DOHH2 (cell line): ENCODE measurements around the gene MRPS18A.

Experiments
- H3F3A ChIP-seq: fragments of 200-600 bp; sonication (generic), shearing (Covaris generic); 2 replicates; pipeline ENCODE4 v1.6.0; 2016; ENCODE audit warnings: antibody characterized with exemption, mild to moderate bottlenecking; ENCODE audit not compliant: control insufficient read depth, insufficient read depth
- H3K27ac ChIP-seq: fragments of 200-600 bp; sonication (generic); 2 replicates; pipeline ENCODE4 v1.5.1; 2014; ENCODE audit warnings: low read depth, mild to moderate bottlenecking, low read length, moderate library complexity
- H3K27me3 ChIP-seq: fragments of 200-600 bp; sonication (generic); 2 replicates; pipeline ENCODE4 v1.6.1; 2014; ENCODE audit warnings: mild to moderate bottlenecking, low read length, mixed read lengths; ENCODE audit not compliant: control insufficient read depth
- H3K36me3 ChIP-seq: fragments of 200-600 bp; sonication (generic); 2 replicates; pipeline ENCODE4 v1.6.1; 2014; ENCODE audit warnings: mild to moderate bottlenecking, low read length, moderate library complexity, mixed read lengths; ENCODE audit not compliant: control insufficient read depth
- H3K4me1 ChIP-seq: fragments of 200-600 bp; sonication (generic); 2 replicates; pipeline ENCODE4 v1.6.1; 2014; ENCODE audit warnings: mild to moderate bottlenecking, low read length, mixed read lengths; ENCODE audit not compliant: control insufficient read depth
- H3K4me2 ChIP-seq: fragments of 200-600 bp; sonication (generic); 2 replicates; pipeline ENCODE4 v1.6.0; 2014; ENCODE audit warnings: mild to moderate bottlenecking, low read length, moderate library complexity
- H3K4me3 ChIP-seq: fragments of 200-600 bp; sonication (generic); 2 replicates; pipeline ENCODE4 v1.5.1; 2014; ENCODE audit warnings: mild to moderate bottlenecking, low read length, mixed read lengths
- H3K79me2 ChIP-seq: fragments of 200-600 bp; sonication (generic); 2 replicates; pipeline ENCODE4 v1.6.1; 2014; ENCODE audit warnings: mild to moderate bottlenecking, low read length, mixed read lengths; ENCODE audit not compliant: control insufficient read depth
- H3K9me2 ChIP-seq: fragments of 200-600 bp; sonication (generic); replicated peaks from 2 replicates; pipeline ENCODE4 v1.6.1; 2014; ENCODE audit warnings: mild to moderate bottlenecking, low read length, mixed read lengths; ENCODE audit not compliant: control insufficient read depth
- H3K9me3 ChIP-seq: fragments of 200-600 bp; sonication (generic); 2 replicates; pipeline ENCODE4 v1.6.1; 2014; ENCODE audit warnings: antibody characterized with exemption, low read length, mixed read lengths; ENCODE audit not compliant: control insufficient read depth, insufficient read depth
- H4K20me1 ChIP-seq: fragments of 200-600 bp; sonication (generic); 2 replicates; pipeline ENCODE4 v1.6.0; 2014; ENCODE audit warnings: low read depth, mild to moderate bottlenecking, antibody characterized with exemption, low read length, moderate library complexity; ENCODE audit not compliant: control insufficient read depth, insufficient read depth
- EZH2phosphoT487 ChIP-seq: fragments of 200-600 bp; sonication (generic); IDR thresholded peaks from 2 replicates; pipeline ENCODE4 v1.6.1; 2017; ENCODE audit warnings: borderline replicate concordance, mild to moderate bottlenecking, antibody characterized with exemption, low read length, moderate library complexity, mixed read lengths
- TF ChIP-seq, protein P1 (sequence below): fragments of 200-600 bp; sonication (generic); IDR thresholded peaks from one replicate; pipeline ENCODE4 v1.5.1; 2014; ENCODE audit warnings: antibody characterized with exemption, mild to moderate bottlenecking, low read depth, low read length; ENCODE audit not compliant: poor library complexity, severe bottlenecking

The MRPS18A gene

GRCh38 chr6:43630980-43631619 lies 56.5 kb downstream of the MRPS18A start:
- Histone ChIP-seq H3K9me3 (no peaks in the 10 kb centered on the region), H3K9me2 (no peaks in the 10 kb centered on the region), H4K20me1 (no peaks in the 10 kb centered on the region), H3K4me1 (peaks cover 43% of the 10 kb centered on the region), H3F3A (peaks cover 16% of the 10 kb centered on the region), H3K4me3 (no peak overlapping the region), H3K4me2 (peak overlapping the region; percentile 29), H3K79me2 (peaks cover 33% of the 10 kb centered on the region), H3K27ac (peak overlapping the region; percentile 88; the same call in 1 of the 2 replicates), H3K27me3 (no peaks in the 10 kb centered on the region), H3K36me3 (peaks cover 26% of the 10 kb centered on the region)
- TF ChIP-seq EZH2phosphoT487: no peak
- TF ChIP-seq, protein P1, sequence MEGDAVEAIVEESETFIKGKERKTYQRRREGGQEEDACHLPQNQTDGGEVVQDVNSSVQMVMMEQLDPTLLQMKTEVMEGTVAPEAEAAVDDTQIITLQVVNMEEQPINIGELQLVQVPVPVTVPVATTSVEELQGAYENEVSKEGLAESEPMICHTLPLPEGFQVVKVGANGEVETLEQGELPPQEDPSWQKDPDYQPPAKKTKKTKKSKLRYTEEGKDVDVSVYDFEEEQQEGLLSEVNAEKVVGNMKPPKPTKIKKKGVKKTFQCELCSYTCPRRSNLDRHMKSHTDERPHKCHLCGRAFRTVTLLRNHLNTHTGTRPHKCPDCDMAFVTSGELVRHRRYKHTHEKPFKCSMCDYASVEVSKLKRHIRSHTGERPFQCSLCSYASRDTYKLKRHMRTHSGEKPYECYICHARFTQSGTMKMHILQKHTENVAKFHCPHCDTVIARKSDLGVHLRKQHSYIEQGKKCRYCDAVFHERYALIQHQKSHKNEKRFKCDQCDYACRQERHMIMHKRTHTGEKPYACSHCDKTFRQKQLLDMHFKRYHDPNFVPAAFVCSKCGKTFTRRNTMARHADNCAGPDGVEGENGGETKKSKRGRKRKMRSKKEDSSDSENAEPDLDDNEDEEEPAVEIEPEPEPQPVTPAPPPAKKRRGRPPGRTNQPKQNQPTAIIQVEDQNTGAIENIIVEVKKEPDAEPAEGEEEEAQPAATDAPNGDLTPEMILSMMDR: no peak

GRCh38 chr6:43629505-43630300 lies 57.9 kb downstream of the MRPS18A start:
- no peaks in the 10 kb centered on the region for H3K9me2 ChIP-seq
- no peaks in the 10 kb centered on the region for H3K9me3 ChIP-seq
- H4K20me1 ChIP-seq: no peaks in the 10 kb centered on the region
- H3K4me1 ChIP-seq: peaks cover 34% of the 10 kb centered on the region
- peak overlapping the region; percentile 69 for H3K4me2 ChIP-seq
- peaks cover 36% of the 10 kb centered on the region for H3K36me3 ChIP-seq
- H3K79me2 ChIP-seq: peaks cover 24% of the 10 kb centered on the region
- H3K4me3 ChIP-seq: peak overlapping the region; percentile 99
- H3K27me3 ChIP-seq: no peaks in the 10 kb centered on the region
- TF ChIP-seq, protein P1: no peak
- TF ChIP-seq EZH2phosphoT487: no peak
- peak overlapping the region; percentile 88 for H3K27ac ChIP-seq
- H3F3A ChIP-seq: peaks cover 16% of the 10 kb centered on the region

DNA sequence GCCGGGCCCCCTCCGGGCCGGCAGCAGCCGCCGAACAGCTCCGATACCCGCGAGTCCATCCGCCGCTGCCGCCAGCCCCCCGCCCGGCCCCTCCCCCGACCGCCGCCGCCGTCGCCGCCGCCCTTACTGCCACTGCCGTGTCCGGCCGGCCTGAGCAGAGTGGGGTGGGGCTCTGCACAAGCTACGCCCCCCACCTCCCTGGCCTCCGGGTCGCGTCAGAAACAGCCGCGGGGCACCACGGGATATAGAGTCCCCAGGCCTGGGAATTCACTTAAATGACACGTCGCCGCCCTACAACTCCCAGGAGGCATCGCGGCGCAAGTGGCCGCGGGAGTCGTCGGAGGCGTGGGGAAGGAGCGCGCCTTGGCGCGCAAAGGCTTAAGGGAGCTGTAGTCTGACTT lies 58.5 kb downstream of the MRPS18A start, which contains the start of gene GTPBP2:
TSS of gene GTPBP2 (minus strand) at position 161 of the 401 bp plus-strand sequence. CDS start at position 59, 102 bp downstream.
- Histone ChIP-seq H3F3A (peaks cover 14% of the 10 kb centered on the region), H3K27me3 (no peaks in the 10 kb centered on the region), H4K20me1 (no peaks in the 10 kb centered on the region), H3K4me1 (peaks cover 34% of the 10 kb centered on the region), H3K4me3 (peak within 1 kb of the TSS; percentile 99), H3K9me3 (no peaks in the 10 kb centered on the region), H3K36me3 (peaks cover 42% of the 10 kb centered on the region), H3K4me2 (peak within 1 kb of the TSS; percentile 91), H3K27ac (peak within 1 kb of the TSS; percentile 88), H3K9me2 (no peaks in the 10 kb centered on the region), H3K79me2 (peaks cover 24% of the 10 kb centered on the region)
- TF ChIP-seq, protein P1: no peak
- TF ChIP-seq EZH2phosphoT487: no peak
